NOMO-1 treated with DMSO at 0.1 percent for 48 hours (cell line): Measurements from ENCODE around the gene CTIF.

Source experiments
- DNase-seq: peaks from one replicate; lab custom pipeline; 2025; ENCODE audit not compliant: unreplicated experiment; lab: John Stamatoyannopoulos, UW

The CTIF gene

DNA sequence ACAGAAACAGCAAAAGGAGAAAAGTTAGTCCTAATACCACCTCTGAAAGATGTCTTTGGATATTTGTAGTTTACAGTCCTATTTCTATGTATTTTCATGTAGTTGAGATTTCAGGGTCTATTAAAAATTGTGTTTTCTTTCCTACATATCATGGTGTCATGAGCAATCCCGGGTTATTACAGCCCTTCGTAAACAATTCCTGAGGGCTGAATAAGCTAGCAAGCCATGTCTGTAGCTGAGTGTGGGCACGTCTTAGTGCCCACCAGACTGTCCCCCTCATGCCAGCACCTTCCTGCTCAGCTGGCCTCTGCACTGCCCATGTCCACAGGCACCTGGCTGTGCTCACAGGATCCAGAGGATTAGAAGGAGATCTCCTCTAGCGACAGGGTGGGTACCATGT lies 60.6 kb downstream of the CTIF start:
- no peak for DNase-seq

DNA sequence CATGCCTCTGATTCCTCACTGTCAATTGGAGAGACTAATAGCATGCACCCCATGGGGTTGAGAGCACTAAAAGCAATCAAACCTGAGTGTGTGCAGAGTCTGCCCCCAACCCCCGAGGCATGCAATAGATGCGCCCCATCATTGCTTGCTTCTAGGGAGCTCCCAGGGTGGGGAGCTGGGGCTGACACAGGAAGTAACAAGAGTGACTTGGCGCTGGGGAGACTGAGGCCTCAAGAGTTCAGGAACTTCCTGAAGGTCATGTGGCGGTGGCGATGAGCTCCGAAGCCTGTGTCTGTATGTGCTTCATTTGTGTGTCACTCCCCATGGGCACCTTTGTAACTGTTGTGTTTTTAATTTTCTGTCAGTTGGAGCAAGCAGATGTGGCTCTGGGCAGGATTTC lies 61.2 kb downstream of the CTIF start:
- DNase-seq = no peak

DNA sequence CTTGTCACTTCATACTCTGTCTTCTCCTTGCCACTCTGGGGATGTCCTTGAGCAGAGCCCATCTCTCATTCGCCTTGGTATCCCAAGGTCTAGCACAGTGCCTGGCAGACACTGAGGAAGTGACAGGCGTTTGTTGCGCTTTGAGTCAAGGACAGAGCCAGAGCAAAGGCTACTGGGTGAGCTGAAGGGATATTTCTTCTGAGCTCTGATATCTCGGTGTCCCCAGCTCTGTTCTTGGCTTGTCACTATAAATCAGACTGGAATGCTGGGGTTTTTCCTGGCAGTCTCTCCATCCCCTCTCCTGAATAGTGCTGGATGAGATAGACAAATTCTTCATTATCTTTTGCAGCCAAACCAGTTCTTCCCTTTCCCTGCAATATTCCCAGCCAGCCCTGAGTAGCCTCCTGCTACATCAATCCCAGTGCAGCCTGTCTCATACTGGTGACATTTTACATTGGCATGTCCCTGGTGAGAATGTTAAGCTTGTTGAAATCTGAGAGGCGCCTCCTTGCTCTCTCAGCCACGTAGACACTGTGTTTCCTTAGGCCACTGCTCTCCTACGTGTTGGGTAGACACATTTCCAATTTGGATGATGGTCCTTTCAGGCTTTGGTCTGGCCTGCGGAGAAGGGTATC lies 61.7 kb downstream of the CTIF start:
- DNase-seq = no peak

DNA sequence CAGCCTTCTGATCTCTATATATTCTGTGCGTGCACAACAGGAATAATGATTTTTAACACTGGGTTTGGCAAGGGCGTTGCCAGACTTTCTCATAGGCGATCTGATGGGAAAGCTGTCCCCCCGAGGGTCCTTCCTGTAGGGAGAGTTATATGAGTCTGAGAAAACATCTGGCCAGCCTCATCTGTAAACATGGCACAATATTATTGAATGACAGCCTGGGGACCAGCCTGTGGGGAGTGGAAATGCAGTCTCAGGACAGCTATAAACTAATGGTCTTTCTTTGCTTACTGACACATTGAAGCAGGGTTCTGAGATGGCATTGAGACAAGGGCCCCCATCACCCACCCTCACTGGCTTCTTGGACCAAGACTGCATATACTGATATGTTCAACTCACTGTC lies 62.5 kb downstream of the CTIF start:
- DNase-seq = no peak

DNA sequence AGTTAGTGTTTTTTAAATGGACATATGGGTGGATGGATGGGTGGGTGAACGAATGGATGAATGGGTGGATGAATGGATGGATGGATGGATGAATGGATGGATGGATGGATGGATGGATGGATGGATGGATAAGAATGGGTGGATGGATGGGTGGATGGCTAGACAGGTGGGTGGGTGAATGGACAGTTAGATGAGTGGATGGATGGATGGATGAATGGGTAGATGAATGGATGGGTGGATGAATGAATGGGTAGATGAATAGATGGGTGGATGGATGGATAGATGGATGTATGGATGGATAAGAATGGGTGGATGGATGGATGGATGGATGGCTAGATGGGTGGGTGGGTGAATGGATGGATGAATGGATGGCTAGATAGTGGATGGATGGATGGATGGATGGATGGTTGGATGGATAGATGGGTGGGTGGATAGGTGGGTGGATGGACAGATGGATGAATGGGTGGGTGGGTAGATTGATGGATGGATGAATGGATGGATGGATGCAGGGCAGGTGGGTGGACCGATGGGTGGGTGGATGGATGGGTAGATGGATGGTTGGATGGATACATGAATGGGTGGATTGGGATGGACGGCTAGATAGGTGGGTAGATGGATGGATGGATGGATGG lies 64.0 kb downstream of the CTIF start:
- DNase-seq = no peak

DNA sequence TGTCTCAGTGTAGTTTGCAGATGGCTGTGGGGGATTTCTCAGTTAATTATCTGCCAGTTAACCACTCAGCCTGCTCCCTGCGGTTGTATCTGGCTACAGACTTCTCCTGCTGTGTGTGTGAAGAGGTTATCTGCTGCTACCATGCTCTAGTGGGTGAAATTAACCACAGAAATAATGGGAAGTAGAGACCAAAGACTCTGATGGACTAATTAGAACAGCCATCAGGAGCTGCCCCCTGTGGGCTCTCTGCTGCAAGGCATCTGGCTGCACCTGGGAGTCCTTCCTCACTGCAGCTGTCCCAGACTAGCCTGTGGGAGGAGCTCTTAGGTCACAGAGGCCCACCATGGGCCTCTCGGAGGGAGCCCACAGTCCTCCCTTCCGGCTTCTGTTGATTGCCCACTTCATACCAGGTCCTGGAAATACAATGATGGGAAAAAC lies 66.6 kb downstream of the CTIF start:
- DNase-seq = peak; percentile 30

DNA sequence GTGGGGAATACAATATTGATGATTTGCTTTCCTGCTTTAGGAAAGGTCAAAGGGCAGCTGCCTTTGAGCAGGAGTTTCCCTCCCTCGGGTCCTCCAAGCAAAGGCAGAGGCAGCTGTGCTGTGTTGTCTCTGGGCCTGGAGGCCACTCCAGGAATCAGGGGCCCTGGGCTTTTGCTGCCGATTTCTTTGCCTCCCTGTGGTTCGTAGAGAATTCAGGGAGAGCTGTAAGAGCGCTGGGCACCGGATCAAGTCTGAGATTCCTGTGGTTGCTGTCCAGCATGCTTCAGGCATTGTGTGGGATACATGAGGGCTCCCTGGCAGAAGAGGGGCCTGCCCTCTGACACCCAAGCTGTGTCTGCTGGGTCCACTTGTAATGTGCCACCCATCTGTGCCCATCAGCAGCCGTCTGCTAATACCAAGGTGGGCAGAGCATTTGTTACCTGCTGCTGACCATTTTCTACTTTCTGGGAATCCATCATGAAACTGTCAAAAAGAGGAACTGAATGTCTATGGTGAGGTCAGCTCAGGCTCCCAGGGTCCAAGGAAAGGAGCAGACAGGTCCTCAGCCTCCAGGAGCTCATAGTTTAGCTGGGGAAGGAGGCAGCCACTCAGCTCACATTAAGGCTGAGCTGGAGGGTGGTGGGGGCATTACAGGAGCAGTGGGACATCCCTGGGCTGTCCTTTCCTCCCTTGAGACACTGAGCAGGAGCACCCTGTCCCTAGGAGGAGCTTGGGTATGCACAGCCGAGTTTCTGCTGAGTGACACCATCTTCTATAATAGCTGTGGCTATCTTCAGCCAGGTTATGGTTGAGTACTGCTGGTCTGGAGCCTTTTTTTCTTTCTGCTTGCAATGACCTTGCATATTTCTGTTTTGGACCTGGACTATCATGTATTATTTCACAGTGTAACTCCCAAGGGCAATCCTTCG lies 68.5 kb downstream of the CTIF start:
- no peak for DNase-seq

DNA sequence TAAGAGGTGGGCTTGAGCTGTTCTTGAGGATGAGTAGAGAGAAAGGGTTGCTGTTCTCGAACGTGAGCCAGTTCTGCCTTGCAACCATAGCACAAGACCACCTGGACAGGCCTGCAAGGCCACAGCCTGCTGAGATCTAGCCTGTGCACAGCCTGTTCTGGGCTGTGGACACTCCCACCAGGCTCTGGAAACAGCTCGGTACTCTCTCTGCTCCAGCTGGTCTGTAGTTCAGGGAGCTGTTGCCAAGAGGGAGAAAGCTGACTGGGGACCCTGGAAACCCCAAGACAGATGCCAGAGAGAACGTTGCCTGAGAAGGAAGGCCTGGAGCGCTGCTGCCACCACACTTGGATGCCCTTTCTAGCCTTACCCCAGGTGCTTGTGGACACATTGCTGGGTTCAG lies 69.8 kb downstream of the CTIF start:
- no peak for DNase-seq

DNA sequence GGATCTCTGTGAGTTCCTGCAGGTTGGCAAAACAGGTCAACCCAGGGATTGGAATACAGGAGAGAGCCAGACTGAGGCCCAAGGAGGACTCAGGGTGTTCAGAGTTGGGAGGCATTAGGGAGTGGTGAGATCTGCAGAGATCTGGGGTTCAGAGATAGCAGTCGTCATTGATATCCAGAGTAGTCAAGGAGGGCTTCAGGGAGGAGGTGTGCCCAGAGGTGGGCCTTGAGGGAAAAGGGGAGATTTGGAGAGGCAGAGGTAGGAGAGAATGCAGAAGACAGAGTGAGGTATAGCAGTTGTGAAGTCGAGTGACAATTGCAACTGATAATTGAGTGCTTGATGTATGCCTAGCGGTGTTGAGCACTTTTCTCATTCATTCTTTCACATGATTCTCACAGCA lies 70.3 kb downstream of the CTIF start:
- DNase-seq = no peak

DNA sequence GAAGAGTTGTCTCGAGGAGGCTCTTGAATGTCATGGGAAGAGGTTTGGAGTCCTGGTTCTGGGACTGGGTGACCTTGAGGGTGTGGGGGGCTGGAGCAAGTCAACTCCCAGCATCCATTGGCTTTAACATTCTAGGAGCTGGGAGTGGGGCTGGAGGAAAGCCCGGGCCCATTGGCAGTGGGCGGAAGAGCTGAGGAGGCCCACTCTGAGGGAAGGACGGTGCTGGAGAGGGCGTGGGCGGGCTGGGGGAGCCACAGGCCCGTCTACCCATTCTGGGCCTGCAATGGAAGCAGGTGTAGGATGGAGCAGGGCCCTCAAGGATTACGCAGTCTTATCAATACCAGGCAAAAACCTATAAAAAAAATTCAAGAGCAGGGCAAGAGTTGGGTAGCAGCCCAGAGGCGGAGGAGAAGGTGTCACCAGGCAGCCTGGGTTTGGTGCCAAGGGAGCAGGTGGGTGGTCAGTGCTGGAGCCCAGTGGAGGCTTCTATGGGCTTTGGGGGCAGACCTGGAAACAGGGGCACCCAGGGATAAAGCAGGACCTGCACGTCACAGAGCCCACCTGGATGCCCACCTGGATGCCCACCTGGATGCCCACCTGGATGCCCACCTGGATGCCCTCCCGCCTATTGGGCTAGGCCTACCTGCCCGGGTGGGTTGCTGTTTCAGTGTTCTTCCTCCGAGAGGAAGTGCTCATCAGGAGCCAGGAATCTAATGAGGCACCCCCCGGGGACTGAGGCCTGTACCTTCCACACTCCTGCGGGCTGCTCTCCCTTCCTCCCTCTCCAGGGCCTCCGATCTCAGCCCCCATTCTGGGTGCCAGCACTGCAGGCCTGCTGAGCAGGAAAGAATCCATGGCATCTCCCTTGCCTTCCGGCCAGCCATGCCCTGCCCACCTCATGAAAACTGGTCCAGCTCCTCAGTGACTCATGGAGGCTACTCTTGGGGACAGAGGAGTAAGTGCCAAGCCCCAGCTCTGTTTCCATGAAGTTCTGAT lies 71.3 kb downstream of the CTIF start:
- no peak for DNase-seq

DNA sequence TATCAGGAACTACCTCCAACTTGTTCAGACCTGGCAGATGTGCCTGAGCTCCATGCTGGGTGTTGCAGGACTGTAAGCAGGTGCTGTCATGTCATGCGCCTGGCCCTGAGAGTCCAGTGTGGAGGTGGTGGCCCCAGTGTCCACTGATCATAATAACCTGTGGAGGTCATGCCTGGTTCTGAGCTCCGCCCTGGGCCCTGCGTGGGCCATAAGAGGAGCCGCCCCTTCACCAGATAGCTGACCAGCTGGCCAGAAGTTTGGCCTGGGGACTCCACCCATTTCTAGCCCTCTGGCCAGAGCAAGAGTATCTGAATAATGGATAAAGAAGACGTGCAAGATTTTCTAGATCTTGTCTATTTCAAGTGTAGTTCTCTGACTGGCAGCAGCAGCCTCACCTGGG lies 72.4 kb downstream of the CTIF start:
- DNase-seq = no peak

DNA sequence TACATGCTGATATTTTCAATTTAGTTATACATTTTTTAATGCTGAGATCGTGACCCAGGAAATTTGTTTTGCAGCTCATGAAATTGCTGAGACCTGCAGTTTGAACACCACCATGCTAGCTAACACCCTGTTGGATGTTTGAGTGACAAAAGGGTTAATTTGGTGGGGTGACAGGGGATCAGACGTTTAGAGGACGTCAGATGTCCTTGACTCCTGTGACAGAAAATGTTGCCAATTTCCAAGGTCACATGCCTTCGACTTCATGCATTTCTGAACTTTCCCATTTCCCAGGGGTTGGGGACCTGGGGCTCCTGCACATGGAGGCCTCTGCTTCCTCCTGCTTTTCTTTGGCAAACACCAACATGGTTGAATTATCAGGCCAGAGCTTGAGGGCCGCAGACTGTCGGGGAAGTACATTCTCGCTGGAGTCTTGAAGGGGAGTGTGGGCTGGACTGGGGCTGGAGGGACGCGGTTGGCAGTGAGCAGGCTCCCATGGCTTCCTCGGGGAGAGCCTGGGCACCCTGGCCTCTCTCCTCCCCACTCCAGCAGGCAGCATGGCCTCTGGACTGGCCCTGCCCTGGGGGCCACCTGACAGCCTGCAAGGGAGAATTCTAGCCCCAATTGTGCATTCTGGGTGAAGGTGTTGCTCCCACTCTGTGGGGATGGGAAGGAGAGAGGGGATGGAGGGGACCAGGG lies 73.1 kb downstream of the CTIF start:
- no peak for DNase-seq

DNA sequence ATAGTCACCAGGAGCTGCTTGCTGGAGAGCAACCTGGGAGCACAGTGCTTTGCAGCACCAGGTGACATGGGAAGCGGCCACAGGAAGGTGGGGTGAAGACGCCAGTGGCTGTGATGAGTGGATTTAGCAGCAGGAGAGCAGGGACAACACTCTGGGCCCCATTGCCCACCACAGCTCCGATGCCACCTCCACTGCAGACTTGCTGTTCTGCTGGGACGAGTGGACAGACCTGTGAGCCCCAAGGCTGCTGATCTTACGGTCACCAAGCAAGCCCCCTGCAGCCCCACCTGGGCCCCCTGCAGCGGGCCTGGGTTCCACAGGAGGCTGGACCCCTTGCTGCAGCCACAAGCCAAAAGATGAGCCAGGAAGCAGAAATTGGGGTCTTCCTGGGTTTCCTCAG lies 73.7 kb downstream of the CTIF start:
- DNase-seq = no peak

DNA sequence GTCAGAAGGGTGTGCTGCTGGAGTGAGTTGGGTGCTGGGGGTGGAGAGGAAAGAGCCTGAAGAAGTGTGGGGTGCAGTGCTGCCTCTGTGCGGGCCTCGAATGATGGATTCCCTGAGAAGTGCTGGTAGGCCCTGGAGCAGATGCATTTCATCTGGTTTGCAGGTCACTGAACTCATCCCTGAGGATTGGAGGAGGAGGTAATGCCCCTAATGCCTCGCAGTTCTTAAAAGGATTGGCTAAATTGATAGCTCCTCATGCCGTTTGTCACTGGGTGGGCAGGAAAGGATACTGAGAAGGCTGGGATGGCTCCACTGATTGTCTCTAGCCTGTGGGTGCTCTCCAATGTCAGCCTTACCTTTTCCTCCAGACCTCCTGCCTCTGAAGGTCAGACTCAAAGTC lies 74.1 kb downstream of the CTIF start:
- no peak for DNase-seq

DNA sequence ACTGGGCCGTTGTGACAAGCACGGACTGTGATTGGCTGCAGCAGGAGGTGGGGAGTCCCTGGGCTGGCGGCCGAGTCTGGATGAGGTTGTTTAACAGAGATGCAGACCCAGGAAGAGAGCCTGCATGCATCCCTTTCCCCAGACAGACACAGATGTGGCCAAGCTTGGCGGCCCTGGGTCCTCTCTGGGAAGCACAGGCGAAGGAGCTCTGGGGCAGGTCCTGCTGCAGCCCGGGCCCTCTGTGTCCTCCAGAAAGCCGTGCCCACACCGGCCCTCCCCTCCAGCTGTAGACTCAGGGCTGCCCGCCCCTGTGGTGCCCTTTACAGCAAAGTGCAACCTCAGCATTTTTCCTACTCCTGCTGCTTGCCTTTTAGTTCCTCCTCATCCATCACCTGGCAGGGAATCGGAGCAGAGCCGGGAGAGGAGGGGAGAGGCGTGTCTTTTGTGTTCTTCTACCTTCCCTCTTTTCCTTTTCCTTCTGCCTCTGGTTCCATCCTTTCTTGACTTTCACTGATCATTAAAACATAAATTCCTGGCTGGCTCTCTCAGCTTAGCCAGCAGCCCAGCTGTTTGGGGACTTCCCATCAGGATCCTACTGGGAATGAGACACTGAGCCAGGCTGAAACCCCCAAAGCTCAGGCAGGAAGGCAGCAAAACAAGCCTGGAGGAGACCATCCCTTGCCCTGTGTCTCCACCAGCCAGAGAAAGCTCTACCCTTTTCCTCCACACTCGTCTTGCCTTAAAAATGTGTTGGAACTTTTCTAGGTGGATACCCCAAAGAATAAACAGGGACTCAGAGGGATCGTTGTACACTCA lies 75.0 kb downstream of the CTIF start:
- no peak for DNase-seq

DNA sequence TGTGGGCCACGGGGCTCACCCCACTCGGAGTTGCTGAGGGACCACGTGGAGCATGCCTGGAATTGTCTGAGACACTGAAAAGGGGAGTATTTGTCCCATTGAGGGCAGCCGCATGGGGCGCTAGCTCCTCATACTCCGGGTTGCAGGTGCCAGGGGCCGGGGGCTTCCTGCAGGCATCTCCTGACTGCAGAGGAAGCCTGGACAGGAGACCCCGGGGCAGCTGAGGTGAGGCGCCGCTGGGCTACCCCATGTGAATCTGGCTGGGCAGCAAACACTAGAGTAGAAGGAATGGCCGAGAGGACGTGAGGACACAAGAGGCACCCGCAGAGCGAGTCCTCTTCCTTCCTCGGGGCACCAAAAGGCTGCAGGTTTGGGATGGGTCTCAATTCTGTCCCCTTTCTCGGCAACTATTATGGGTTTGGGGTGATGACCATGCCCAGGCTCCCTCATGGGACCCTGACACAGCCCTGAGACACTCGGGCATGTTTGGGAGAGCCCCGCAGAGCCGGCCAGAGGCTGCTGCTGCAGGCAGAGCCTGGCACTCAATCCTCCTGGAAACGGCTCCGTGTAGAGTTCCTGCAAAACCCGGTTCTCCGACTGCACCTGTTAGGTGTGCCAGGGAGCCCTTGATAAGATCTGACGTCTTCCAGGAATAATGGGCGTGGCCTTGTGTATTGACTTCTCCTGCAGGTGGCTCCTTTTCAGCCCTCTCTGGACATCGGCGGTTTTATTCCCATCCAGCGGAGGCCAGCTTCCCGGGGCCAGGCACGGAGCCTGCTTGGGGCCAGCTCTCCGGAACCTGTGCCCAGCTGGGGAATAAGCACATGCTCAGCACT lies 77.0 kb downstream of the CTIF start:
- no peak for DNase-seq

DNA sequence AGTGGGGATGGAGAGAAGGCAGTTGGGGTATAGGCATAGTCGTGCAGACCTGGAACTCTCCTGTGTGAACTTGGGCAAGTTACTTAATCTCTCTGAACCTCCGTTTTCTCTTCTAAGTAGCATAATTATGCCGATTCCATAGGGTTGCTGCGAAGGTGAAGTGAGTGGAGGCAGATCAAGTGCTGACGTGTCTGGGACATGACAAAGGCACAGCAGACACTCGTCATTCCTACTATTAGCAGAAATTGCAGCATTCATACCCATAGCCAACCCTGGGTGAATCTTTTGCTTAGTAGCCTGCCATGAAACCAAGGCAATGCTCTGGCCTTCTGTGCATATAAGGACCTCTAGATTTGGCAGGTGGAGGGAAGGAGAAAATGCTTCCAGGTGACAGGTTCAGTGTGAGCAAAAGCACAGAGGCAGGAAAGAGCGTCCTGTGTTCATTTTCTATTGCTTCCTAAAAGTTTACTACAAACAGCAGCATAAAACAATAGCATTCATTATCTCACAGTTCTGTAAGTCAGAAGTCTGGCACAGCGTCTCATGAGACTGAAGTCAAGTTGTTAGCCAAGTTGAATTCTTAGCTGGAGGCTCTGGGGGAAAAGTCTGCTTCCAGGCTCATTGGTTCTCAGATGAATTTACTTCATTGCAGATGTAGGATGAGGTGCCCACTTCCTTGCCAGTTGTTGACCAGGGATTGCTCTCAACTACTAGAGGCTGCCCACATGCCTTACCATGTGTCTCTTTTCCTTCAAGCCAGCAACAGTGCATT lies 77.8 kb downstream of the CTIF start:
- no peak for DNase-seq
